ENCODE data around the gene CRTAC1. TPM values are rescaled to one million over a fixed set of nuclear protein-coding genes. Genes with fewer than 3 reads are reported as not detected.

Gene CRTAC1
- total and polyA plus RNA-seq, 9 of the 15 experiments (the other 6 are each of a cell fraction or from before 2014, with no cell fraction given) = not detected

- intact Hi-C loops (cut with micrococcal nuclease) (no loop called here), in situ Hi-C loops (cut with MboI) (loop anchor here (25.0 kb wide), 1 partner anchor 111 kb away; the partner anchor contains the start of gene SFRP5)
- Histone ChIP-seq H4K20me1 (replicated peaks; ENCODE audit: control insufficient read depth, insufficient read depth, low read length) (no peaks in the 10 kb centered on the region), H3K4me3 (no peak overlapping the region), H3K27me3 (ENCODE audit: control insufficient read depth in 2 of 2, insufficient read depth in 2 of 2, low read length in 2 of 2) (peaks cover 5 to 26% of the 10 kb centered on the region in 2 experiments; a peak in 4 of 5 replicates), H3K36me3 (ENCODE audit: control insufficient read depth, insufficient read depth, low read length) (no peaks in the 10 kb centered on the region), H3K9me1 (ENCODE audit: control insufficient read depth, insufficient read depth, low read length) (no peaks in the 10 kb centered on the region), H3K9ac (ENCODE audit: insufficient read depth in 1 of 2, low read depth in 2 of 2, low read length in 2 of 2) (no peak overlapping the region), H3K79me2 (ENCODE audit: control insufficient read depth, insufficient read depth, low read length) (no peaks in the 10 kb centered on the region), H3K4me2 (ENCODE audit: insufficient read depth, low read length) (no peak overlapping the region), H2AFZ (ENCODE audit: low read depth, low read length) (no peak overlapping the region), H3K4me1 (replicated peaks in 1 of 2; ENCODE audit: control insufficient read depth in 2 of 2, insufficient read depth in 2 of 2, low read length in 2 of 2) (peaks cover 5 to 7% of the 10 kb centered on the region in 2 experiments; a peak in 3 of 5 replicates), H3K27ac (ENCODE audit: extremely low read depth, low read depth, low read length) (no peak overlapping the region), H3K9me3 (replicated peaks; ENCODE audit: control insufficient read depth, insufficient read depth, low read depth, low read length) (no peaks in the 10 kb centered on the region)
- DNase-seq (ENCODE audit: extremely low read depth in 1 of 4, low spot score in 3 of 4) (no peak), FAIRE-seq (no peak), ATAC-seq (no peak)
- BruUV-seq (replicated peaks) = no TSS peak
- ChIA-PET POLR2A (interaction anchor here (0.6 to 1.4 kb wide), 3 partner anchors 13 to 47 kb away, joined by 3 to 5 read pairs (median 3); no protein-coding TSS in a partner anchor), CTCF (ENCODE audit: low intra/inter-chr PET ratio) (no interaction called here)
- TF ChIP-seq RFX1 (IDR thresholded peaks at IDR 0.05) (no peak), ZNF133 (CRISPR knock-in tag; IDR thresholded peaks at IDR 0.05) (no peak), THRA (IDR thresholded peaks at IDR 0.05) (no peak), JUN (IDR thresholded peaks at IDR 0.05; ENCODE audit: borderline replicate concordance, low read depth, low read length) (no peak), JUN (CRISPR knock-in tag; IDR thresholded peaks at IDR 0.05; ENCODE audit: borderline replicate concordance) (no peak), VEZF1 (CRISPR knock-in tag; IDR thresholded peaks at IDR 0.05) (no peak)
- 0% methylated on average over 6 of the region's 6 CpGs for WGBS (ENCODE audit: insufficient coverage, low coverage, missing lambda C conversion rate)
Observed at GRCh38 chr10:97873569-97873968, 156.9 kb downstream of the CRTAC1 start.
